Ishikawa (cell line): Measurements from ENCODE around the gene NUB1.

Experiments used
- CEBPB ChIP-seq: IDR thresholded peaks from 2 replicates; pipeline ENCODE4 v1.6.1; 2012
- CREB1 ChIP-seq: IDR thresholded peaks from 2 replicates; pipeline ENCODE4 v1.6.1; 2012; ENCODE audit warnings: low read depth
- EGR1 ChIP-seq: IDR thresholded peaks from 2 replicates; pipeline ENCODE4 v1.6.1; 2012
- EP300 ChIP-seq: IDR thresholded peaks from 2 replicates; pipeline ENCODE4 v1.6.1; 2012; ENCODE audit warnings: borderline replicate concordance
- FOXM1 ChIP-seq: IDR thresholded peaks from 2 replicates; pipeline ENCODE4 v1.6.1; 2012; ENCODE audit warnings: low read depth, borderline replicate concordance
- MAX ChIP-seq: IDR thresholded peaks from 2 replicates; pipeline ENCODE4 v1.6.1; 2012
- NFIC ChIP-seq: IDR thresholded peaks from 2 replicates; pipeline ENCODE4 v1.6.1; 2012
- RAD21 ChIP-seq: IDR thresholded peaks from 2 replicates; pipeline ENCODE4 v1.6.1; 2012; ENCODE audit warnings: low read depth
- REST ChIP-seq: IDR thresholded peaks from 2 replicates; pipeline ENCODE4 v1.6.1; 2012; ENCODE audit warnings: low read depth, mild to moderate bottlenecking
- TAF1 ChIP-seq: IDR thresholded peaks from 2 replicates; pipeline ENCODE4 v1.6.1; 2012; ENCODE audit warnings: low read depth, mild to moderate bottlenecking
- TCF12 ChIP-seq: IDR thresholded peaks from 2 replicates; pipeline ENCODE4 v1.6.1; 2012; ENCODE audit warnings: low read depth
- TEAD4 ChIP-seq: IDR thresholded peaks from 2 replicates; pipeline ENCODE4 v1.6.1; 2012
- YY1 ChIP-seq: IDR thresholded peaks from 2 replicates; pipeline ENCODE4 v1.6.1; 2012; ENCODE audit warnings: low read depth
- ZBTB7A ChIP-seq: IDR thresholded peaks from 2 replicates; pipeline ENCODE4 v1.6.1; 2012; ENCODE audit warnings: low read depth
- TF ChIP-seq, protein P1 (sequence below): IDR thresholded peaks from 2 replicates; pipeline ENCODE4 v1.6.1; 2012

NUB1 gene, protein sequence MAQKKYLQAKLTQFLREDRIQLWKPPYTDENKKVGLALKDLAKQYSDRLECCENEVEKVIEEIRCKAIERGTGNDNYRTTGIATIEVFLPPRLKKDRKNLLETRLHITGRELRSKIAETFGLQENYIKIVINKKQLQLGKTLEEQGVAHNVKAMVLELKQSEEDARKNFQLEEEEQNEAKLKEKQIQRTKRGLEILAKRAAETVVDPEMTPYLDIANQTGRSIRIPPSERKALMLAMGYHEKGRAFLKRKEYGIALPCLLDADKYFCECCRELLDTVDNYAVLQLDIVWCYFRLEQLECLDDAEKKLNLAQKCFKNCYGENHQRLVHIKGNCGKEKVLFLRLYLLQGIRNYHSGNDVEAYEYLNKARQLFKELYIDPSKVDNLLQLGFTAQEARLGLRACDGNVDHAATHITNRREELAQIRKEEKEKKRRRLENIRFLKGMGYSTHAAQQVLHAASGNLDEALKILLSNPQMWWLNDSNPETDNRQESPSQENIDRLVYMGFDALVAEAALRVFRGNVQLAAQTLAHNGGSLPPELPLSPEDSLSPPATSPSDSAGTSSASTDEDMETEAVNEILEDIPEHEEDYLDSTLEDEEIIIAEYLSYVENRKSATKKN

DNA sequence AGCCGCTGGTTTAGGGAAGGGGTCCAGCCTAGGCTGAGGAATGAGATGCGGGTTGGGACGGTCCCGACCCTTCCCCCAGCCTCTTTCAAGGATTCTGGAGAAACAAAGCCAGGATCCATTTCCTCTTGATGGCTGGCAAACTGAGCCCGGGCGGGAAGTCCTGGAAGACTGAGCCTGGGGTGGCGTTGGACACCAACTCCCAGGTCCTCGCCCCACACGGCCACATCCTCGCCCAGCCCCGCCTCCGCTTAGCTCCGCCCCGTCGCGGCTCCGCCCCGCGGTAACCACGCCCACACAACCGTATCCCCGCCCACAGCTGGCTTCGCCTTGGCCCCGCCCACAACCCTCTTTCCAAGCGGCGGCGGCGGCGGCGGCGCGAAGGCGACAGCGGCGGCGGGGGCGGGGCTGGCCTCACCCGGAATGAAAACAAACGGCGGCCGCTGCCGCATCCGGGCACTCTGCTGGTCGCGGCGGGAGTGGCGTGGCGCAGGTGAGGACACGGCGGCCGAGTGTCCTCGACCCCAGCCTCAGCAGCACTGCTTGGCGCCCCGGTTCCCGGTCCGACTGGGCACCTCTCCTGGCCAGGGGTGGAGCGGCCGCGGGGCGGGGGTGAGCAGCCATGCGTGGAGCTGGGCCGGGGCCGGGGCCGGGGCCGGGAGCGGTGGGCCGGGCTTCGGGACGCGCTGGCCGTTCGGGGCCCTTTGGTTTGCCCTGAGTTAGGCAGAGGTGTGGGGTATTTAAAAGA lies at the start of gene NUB1:
NUB1 (plus strand) TSS at position 456 of the 745 bp plus-strand sequence. CDS start 3,538 bp downstream, outside the sequence.
- TF ChIP-seq EP300 (peak; percentile 39; the same call in 1 of the 2 replicates), TCF12 (peak; percentile 37; the same call in 1 of the 2 replicates), RAD21 (no peak), TAF1 (peak; percentile 34; the same call in 1 of the 2 replicates), CEBPB (no peak), MAX (peak; percentile 47; the same call in 1 of the 2 replicates), ZBTB7A (no peak), TEAD4 (no peak), CREB1 (no peak), EGR1 (peak; percentile 37), YY1 (peak; percentile 62), NFIC (no peak)
- TF ChIP-seq, protein P1, sequence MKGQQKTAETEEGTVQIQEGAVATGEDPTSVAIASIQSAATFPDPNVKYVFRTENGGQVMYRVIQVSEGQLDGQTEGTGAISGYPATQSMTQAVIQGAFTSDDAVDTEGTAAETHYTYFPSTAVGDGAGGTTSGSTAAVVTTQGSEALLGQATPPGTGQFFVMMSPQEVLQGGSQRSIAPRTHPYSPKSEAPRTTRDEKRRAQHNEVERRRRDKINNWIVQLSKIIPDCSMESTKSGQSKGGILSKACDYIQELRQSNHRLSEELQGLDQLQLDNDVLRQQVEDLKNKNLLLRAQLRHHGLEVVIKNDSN: no peak

DNA sequence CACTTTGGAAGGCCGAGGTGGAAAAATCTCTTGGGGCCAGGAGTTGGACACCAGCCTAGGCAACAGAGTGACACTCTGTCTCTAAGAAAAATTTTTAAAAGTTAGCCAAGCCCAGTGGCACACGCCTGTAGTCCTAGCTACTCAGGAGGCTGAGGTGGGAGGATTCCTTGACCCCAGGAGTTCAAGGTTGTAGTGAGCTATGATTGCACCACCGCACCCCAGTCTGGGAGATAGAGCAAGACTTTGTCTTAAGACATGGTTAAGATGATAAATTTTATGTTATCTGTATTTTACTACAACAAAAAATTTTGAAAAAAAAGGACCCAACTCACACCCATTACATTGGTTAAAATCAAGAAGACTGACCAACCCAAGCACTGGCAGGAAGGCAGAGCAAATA lies 48.8 kb upstream of the NUB1 start:
- TF ChIP-seq TAF1 (no peak), EGR1 (no peak), EP300 (no peak), REST (no peak), CEBPB (no peak), RAD21 (no peak), TCF12 (no peak), MAX (no peak)

GRCh38 chr7:151296202-151296992 lies 45.2 kb upstream of the NUB1 start:
- no peak for TF ChIP-seq FOXM1

DNA sequence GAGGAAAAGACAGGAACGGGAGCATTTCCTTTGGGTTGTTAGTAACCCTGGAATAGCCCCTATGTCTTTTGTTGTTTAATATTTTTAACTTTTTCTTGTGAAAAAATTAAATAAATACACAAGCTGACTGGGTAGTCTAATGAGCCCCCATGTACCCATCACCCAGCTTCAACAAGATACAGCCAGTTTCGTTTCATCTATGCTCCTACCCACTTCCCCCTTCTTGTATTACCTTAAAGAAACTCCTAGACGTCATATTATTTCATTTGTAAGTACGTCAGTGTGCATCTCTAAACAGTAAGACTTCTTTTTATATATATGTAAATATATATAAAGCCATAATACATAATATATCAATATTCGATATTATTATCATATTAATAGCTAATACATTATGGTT lies 42.8 kb upstream of the NUB1 start:
- TF ChIP-seq TAF1: no peak

GRCh38 chr7:151299530-151299929 lies 42.1 kb upstream of the NUB1 start:
- TF ChIP-seq YY1 (no peak), TEAD4 (no peak), ZBTB7A (no peak), EGR1 (no peak), RAD21 (no peak), TAF1 (no peak), CREB1 (no peak), CEBPB (no peak), MAX (no peak), TCF12 (no peak), EP300 (no peak), NFIC (no peak)
- TF ChIP-seq, protein P1: no peak

- TF ChIP-seq EGR1: no peak
- no peak for TF ChIP-seq RAD21
Observed at GRCh38 chr7:151299940-151300645, 41.5 kb upstream of the NUB1 start.
